Erythroblast (primary cell): ENCODE data around the gene PSD.

ENCODE experiments used
- GATA1 ChIP-seq: IDR thresholded peaks from 2 replicates; pipeline ENCODE4 v1.6.1; 2011; ENCODE audit warnings: low read depth, mild to moderate bottlenecking, control low read depth, low read length, moderate library complexity
- POLR2A ChIP-seq: IDR thresholded peaks from 2 replicates; pipeline ENCODE4 v1.6.1; 2011; ENCODE audit warnings: mild to moderate bottlenecking, low read length

DNA sequence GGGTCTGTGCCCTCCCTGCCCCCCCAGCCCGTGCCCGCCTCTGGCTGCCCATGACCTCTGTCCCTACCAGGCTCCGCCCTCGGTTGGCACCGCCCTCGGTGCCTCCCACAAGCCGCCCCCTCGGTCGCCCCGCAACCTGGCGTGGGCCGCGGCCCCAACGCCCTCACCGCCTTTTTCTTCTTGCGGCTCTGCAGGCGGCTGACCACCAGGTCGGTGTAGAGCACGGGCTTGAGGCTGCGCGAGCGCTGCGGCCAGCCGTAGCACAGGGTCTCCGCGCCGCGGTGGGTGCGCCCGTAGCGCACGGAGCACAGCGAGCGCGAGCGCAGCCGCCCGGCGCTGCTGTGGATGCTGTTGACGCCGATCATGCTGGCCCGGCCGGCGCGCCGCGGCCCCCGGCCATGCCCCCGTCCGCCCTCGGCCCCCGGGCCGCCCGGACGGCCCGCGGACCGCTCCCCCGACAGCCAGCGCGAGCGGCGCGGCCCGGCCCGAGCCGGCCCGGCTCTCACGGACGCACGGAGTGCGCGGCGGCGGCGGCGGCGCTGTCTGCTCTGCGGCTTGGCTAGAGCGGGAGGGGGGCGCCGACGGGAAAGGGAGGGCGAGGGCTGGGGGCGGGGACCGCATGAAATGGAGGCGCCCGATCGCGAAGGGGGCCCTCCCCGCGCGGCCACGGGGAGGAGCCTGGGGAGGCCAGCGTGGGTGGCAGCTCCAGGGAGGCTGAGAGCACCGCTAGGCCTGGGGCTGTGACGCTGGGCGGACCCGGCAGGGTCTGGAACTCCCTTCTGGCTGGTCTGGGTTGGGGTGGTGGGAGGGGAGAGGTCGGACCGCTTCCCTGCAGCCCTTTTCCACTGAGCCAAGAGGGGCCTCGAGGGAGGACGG, 9.6 kb downstream of the PSD start:
- TF ChIP-seq POLR2A: no peak
- TF ChIP-seq GATA1: no peak
